Psoas muscle (tissue), 8 donors: ENCODE results near the gene GCK. TPM values are rescaled to one million over a fixed set of nuclear protein-coding genes. Genes with fewer than 3 reads are reported as not detected.
A peak's percentile ranks its signal among the peaks of the same experiment; 100 is the strongest.

Source experiments
- ATAC-seq, 4 donors: fragments of 200-7000 bp; cut with Tn5 transposase; one replicate each; pipeline ENCODE4 v1.9.1; 2020; ENCODE audit warnings: moderate library complexity in 3 of 4, mild to moderate bottlenecking in 2 of 4
- DNase-seq, 2 donors: peaks; one replicate each; pipeline ENCODE4 v3.0.0-alpha.2; 2020
- H3K27ac ChIP-seq: fragments of 200-600 bp; one replicate; pipeline ENCODE4 v1.8.0; 2022
- H3K27me3 ChIP-seq, 3 donors: fragments of 200-600 bp in 1 of 3; one replicate each; pipeline versions ENCODE4 v1.6.1 to v1.8.0; 2013 to 2022; ENCODE audit warnings: low read length in 2 of 3, mild to moderate bottlenecking in 2 of 3, moderate library complexity in 1 of 3; ENCODE audit not compliant: insufficient read depth in 3 of 3
- H3K36me3 ChIP-seq, 2 donors: fragments of 200-600 bp in 1 of 2; one replicate each; pipeline versions ENCODE4 v1.6.1 to v1.8.0; 2013 to 2022; ENCODE audit warnings: low read depth in 1 of 2, mild to moderate bottlenecking in 1 of 2, moderate library complexity in 1 of 2; ENCODE audit not compliant: insufficient read depth in 1 of 2
- H3K4me1 ChIP-seq: fragments of 200-600 bp; one replicate; pipeline ENCODE4 v1.8.0; 2022
- H3K4me3 ChIP-seq: fragments of 200-600 bp; one replicate; pipeline ENCODE4 v1.8.0; 2022; ENCODE audit warnings: mild to moderate bottlenecking
- H3K9me3 ChIP-seq: fragments of 200-600 bp; one replicate; pipeline ENCODE4 v1.8.0; 2022
- CTCF ChIP-seq: fragments of 200-600 bp; IDR thresholded peaks from one replicate; pipeline ENCODE4 v1.8.0; 2022; ENCODE audit warnings: antibody characterized with exemption
- WGBS, 3 donors: extraction: QIAGEN DNeasy Blood & Tissue Kit; methylation state at CpG; one replicate each; pipeline versions ENCODE4 v1.1.6 to v1.1.7; 2013; 5-methylcytosine and 5-hydroxymethylcytosine counted together
- intact Hi-C, 2 donors: fragments of 100-400 bp; cut with DNase I; formaldehyde crosslinking; loops; one replicate each; pipeline versions ENCODE4 v1.11.0 to v1.14.2; 2022
- polyA plus RNA-seq, 3 donors: library from polyadenylated mRNA; stranded (reverse); fragments of 200-250 nt; gene quantifications; one replicate each; pipeline ENCODE4 v1.2.3, GENCODE V29; 2013
- total RNA-seq, 4 donors: library from RNA; stranded (reverse); fragmentation: NEBNext Ultra II Directional in 2 of 4; extraction: Animal tissue kit (Norgen Biotek cat#: 25700) in 2 of 4; gene quantifications; one replicate each; pipeline versions ENCODE4 v1.2.1 to v1.2.4, GENCODE V29; 2021 to 2023
- donor health status: healthy with polysubstance abuse.
- donor health status: DM: no; HTN: no; CAD: no; lungs with moderate emphysema.
- donor health status: Bipolar disorder and iron deficiency.
- donor health status: healthy.
- donor health status: DM: yes; HTN: yes; CAD: no.
- donor health status: DM: no; HTN: no; CAD: no.
- donor health status: DM: no; HTN: no; CAD: no.
- donor health status: DM: yes; HTN: yes; CAD: no.

GCK gene
- total and polyA plus RNA-seq, 7 donors: 0.07 to 0.11 (median 0.08) TPM; not detected in 4

GRCh38 chr7:44148961-44149536, 40.2 kb downstream of the GCK start:
- ATAC-seq: no peak
- Histone ChIP-seq H3K27me3 (peaks cover 0 to 19% (median 4%) of the 10 kb centered on the region in 3 donors), H3K9me3 (no peaks in the 10 kb centered on the region), H3K4me1 (no peaks in the 10 kb centered on the region), H3K36me3 (no peaks in the 10 kb centered on the region), H3K27ac (no peak overlapping the region), H3K4me3 (no peak overlapping the region)
- 91 to 95% (median 94%) methylated on average over 9 of the region's 9 CpGs for WGBS, 3 donors
- DNase-seq: no peak
- intact Hi-C loops: no loop called here
- no peak for TF ChIP-seq CTCF

GRCh38 chr7:44148166-44148565, 41.1 kb downstream of the GCK start:
- TF ChIP-seq CTCF: no peak
- no peaks in the 10 kb centered on the region for H3K36me3 ChIP-seq
- DNase-seq (no peak), ATAC-seq (no peak)
- no peak overlapping the region for H3K27ac ChIP-seq
- no peaks in the 10 kb centered on the region for H3K9me3 ChIP-seq
- intact Hi-C loops: no loop called here
- H3K4me3 ChIP-seq: no peak overlapping the region
- 68 to 82% (median 73%) methylated on average over 2 of the region's 2 CpGs for WGBS, 3 donors
- peaks cover 0 to 19% (median 4%) of the 10 kb centered on the region in 3 donors for H3K27me3 ChIP-seq
- H3K4me1 ChIP-seq: no peaks in the 10 kb centered on the region

- no peak overlapping the region for H3K27ac ChIP-seq
- H3K4me1 ChIP-seq: no peaks in the 10 kb centered on the region
- H3K27me3 ChIP-seq: peaks cover 0 to 19% (median 4%) of the 10 kb centered on the region in 3 donors
- no peak overlapping the region for H3K4me3 ChIP-seq
- no peaks in the 10 kb centered on the region for H3K36me3 ChIP-seq
- H3K9me3 ChIP-seq: no peaks in the 10 kb centered on the region
- ATAC-seq: no peak
- 63 to 66% (median 64%) methylated on average over 30 to 33 of the region's 33 CpGs for WGBS, 3 donors
- intact Hi-C loops: no loop called here
- DNase-seq: peak in 1 of 2 donors; percentile 54
- TF ChIP-seq CTCF: no peak
These were observed 41.9 kb downstream of the GCK start for GRCh38 chr7:44147026-44147991.

- intact Hi-C loops: no loop called here
These were observed 43.0 kb downstream of the GCK start for GRCh38 chr7:44145969-44146911.

More at GRCh38 chr7:44145969-44146911, 43.0 kb downstream of the GCK start:
- no peaks in the 10 kb centered on the region for H3K36me3 ChIP-seq
- WGBS, 3 donors: 22 to 36% (median 27%) methylated on average over 45 to 65 of the region's 65 CpGs
- no peak for TF ChIP-seq CTCF
- ATAC-seq (peak; percentile 59 to 81 (median 72)), DNase-seq (peak; percentile 82 to 84)
- H3K4me1 ChIP-seq: no peaks in the 10 kb centered on the region
- no peaks in the 10 kb centered on the region for H3K9me3 ChIP-seq
- H3K27ac ChIP-seq: no peak overlapping the region
- H3K4me3 ChIP-seq: peak overlapping the region; percentile 63
- peaks cover 0 to 19% (median 4%) of the 10 kb centered on the region in 3 donors for H3K27me3 ChIP-seq
